ENCODE data around the gene CENATAC. TPM values are rescaled to one million over a fixed set of nuclear protein-coding genes. Genes with fewer than 3 reads are reported as not detected.

The CENATAC gene
- total RNA-seq, 1 donor = 37.6 TPM

GRCh38 chr11:119044708-119045107, 46.8 kb downstream of the CENATAC start:
- no peak overlapping the region for H3K4me2 ChIP-seq (ENCODE audit: insufficient read depth, low read length)
- no peaks in the 10 kb centered on the region for H3K27me3 ChIP-seq (ENCODE audit: insufficient read depth, low read length)
- DNase-seq (ENCODE audit: insufficient read length, low spot score, missing footprints) = no peak
- no peaks in the 10 kb centered on the region for H3K9me3 ChIP-seq (ENCODE audit: low read depth, low read length)
- no peak overlapping the region for H3K27ac ChIP-seq (ENCODE audit: low read depth, low read length)
- no peaks in the 10 kb centered on the region for H4K20me1 ChIP-seq (ENCODE audit: insufficient read depth, low read length)
- H3K4me1 ChIP-seq (ENCODE audit: insufficient read depth, low read length) = no peaks in the 10 kb centered on the region
- H3K4me3 ChIP-seq (ENCODE audit: insufficient read depth, low read length) = no peak overlapping the region
- peaks cover 52% of the 10 kb centered on the region for H3K36me3 ChIP-seq (ENCODE audit: insufficient read depth, low read length)
- H3K79me2 ChIP-seq (ENCODE audit: insufficient read depth, low read length) = no peaks in the 10 kb centered on the region
- TF ChIP-seq CTCF (IDR thresholded peaks at IDR 0.05; ENCODE audit: extremely low read depth, low read depth, low read length) = peak; percentile 19
- H2AFZ ChIP-seq (ENCODE audit: low read length) = no peak overlapping the region

GRCh38 chr11:119046489-119046888, 48.6 kb downstream of the CENATAC start:
- no peaks in the 10 kb centered on the region for H4K20me1 ChIP-seq (ENCODE audit: insufficient read depth, low read length)
- TF ChIP-seq CTCF (IDR thresholded peaks at IDR 0.05; ENCODE audit: extremely low read depth, low read depth, low read length) = no peak
- no peaks in the 10 kb centered on the region for H3K27me3 ChIP-seq (ENCODE audit: insufficient read depth, low read length)
- no peak overlapping the region for H2AFZ ChIP-seq (ENCODE audit: low read length)
- no peaks in the 10 kb centered on the region for H3K4me1 ChIP-seq (ENCODE audit: insufficient read depth, low read length)
- H3K27ac ChIP-seq (ENCODE audit: low read depth, low read length) = no peak overlapping the region
- no peak overlapping the region for H3K4me3 ChIP-seq (ENCODE audit: insufficient read depth, low read length)
- peaks cover 66% of the 10 kb centered on the region for H3K36me3 ChIP-seq (ENCODE audit: insufficient read depth, low read length)
- no peaks in the 10 kb centered on the region for H3K9me3 ChIP-seq (ENCODE audit: low read depth, low read length)
- no peak overlapping the region for H3K4me2 ChIP-seq (ENCODE audit: insufficient read depth, low read length)
- DNase-seq (ENCODE audit: insufficient read length, low spot score, missing footprints) = peak; percentile 71
- no peaks in the 10 kb centered on the region for H3K79me2 ChIP-seq (ENCODE audit: insufficient read depth, low read length)

GRCh38 chr11:119047205-119047604, 49.3 kb downstream of the CENATAC start:
- Histone ChIP-seq H3K4me3 (ENCODE audit: insufficient read depth, low read length) (no peak overlapping the region), H3K4me1 (ENCODE audit: insufficient read depth, low read length) (no peaks in the 10 kb centered on the region), H3K79me2 (ENCODE audit: insufficient read depth, low read length) (no peaks in the 10 kb centered on the region), H3K9me3 (ENCODE audit: low read depth, low read length) (no peaks in the 10 kb centered on the region), H3K27me3 (ENCODE audit: insufficient read depth, low read length) (no peaks in the 10 kb centered on the region), H4K20me1 (ENCODE audit: insufficient read depth, low read length) (peaks cover 6% of the 10 kb centered on the region), H3K27ac (ENCODE audit: low read depth, low read length) (no peak overlapping the region), H2AFZ (ENCODE audit: low read length) (no peak overlapping the region), H3K4me2 (ENCODE audit: insufficient read depth, low read length) (no peak overlapping the region), H3K36me3 (ENCODE audit: insufficient read depth, low read length) (peaks cover 73% of the 10 kb centered on the region)
- no peak for DNase-seq (ENCODE audit: insufficient read length, low spot score, missing footprints)
- no peak for TF ChIP-seq CTCF (IDR thresholded peaks at IDR 0.05; ENCODE audit: extremely low read depth, low read depth, low read length)

- H3K79me2 ChIP-seq (ENCODE audit: insufficient read depth, low read length) = no peaks in the 10 kb centered on the region
- no peaks in the 10 kb centered on the region for H3K9me3 ChIP-seq (ENCODE audit: low read depth, low read length)
- no peak for TF ChIP-seq CTCF (IDR thresholded peaks at IDR 0.05; ENCODE audit: extremely low read depth, low read depth, low read length)
- no peak overlapping the region for H3K4me2 ChIP-seq (ENCODE audit: insufficient read depth, low read length)
- H3K27ac ChIP-seq (ENCODE audit: low read depth, low read length) = no peak overlapping the region
- DNase-seq (ENCODE audit: insufficient read length, low spot score, missing footprints) = peak; percentile 37
- peaks cover 87% of the 10 kb centered on the region for H3K36me3 ChIP-seq (ENCODE audit: insufficient read depth, low read length)
- H2AFZ ChIP-seq (ENCODE audit: low read length) = no peak overlapping the region
- no peaks in the 10 kb centered on the region for H3K4me1 ChIP-seq (ENCODE audit: insufficient read depth, low read length)
- H4K20me1 ChIP-seq (ENCODE audit: insufficient read depth, low read length) = peaks cover 10% of the 10 kb centered on the region
- no peak overlapping the region for H3K4me3 ChIP-seq (ENCODE audit: insufficient read depth, low read length)
- no peaks in the 10 kb centered on the region for H3K27me3 ChIP-seq (ENCODE audit: insufficient read depth, low read length)
Measured at GRCh38 chr11:119048644-119049043, 50.7 kb downstream of the CENATAC start.
